IMR-90 (cell line): ENCODE measurements around the gene KRTAP20-2. TPM values are rescaled to one million over a fixed set of nuclear protein-coding genes. Genes with fewer than 3 reads are reported as not detected.

Source experiments
- ATAC-seq: fragments of 200-7000 bp; cut with Tn5 transposase; 2 replicates; pipeline ENCODE4 v1.9.1; 2020; ENCODE audit warnings: low read depth, mild to moderate bottlenecking, moderate library complexity
- BruUV-seq: library from RNA; stranded (reverse); fragments of 400-500 nt; replicated peaks from 2 replicates; lab custom pipeline; 2021; lab: Mats Ljungman, UMichigan
- CTCF ChIA-PET: fragments of 300-600 bp; formaldehyde crosslinking; extraction: SDS; loops from one replicate; lab custom pipeline; 2021; ENCODE audit warnings: antibody characterized with exemption; lab: Yijun Ruan, JAX
- POLR2A ChIA-PET: fragments of 300-600 bp; sonication (Branson Sonifier 250); formaldehyde crosslinking; loops from one replicate; lab custom pipeline; 2022; ENCODE audit warnings: antibody characterized with exemption; ENCODE audit not compliant: unreplicated experiment; lab: Charles Lee
- DNase-seq: peaks from one replicate; pipeline ENCODE4 v3.0.0; 2013
- H2AFZ ChIP-seq: replicated peaks from 2 replicates; pipeline ENCODE3; 2013; ENCODE audit warnings: low read length, mild to moderate bottlenecking; ENCODE audit not compliant: poor library complexity
- H2AK5ac ChIP-seq: 2 replicates; pipeline ENCODE4 v1.6.1; 2013; ENCODE audit warnings: low read depth, low read length, inconsistent platforms
- H2AK9ac ChIP-seq: replicated peaks from 2 replicates; pipeline ENCODE3; 2013; ENCODE audit warnings: mild to moderate bottlenecking, low read depth, low read length, moderate library complexity; ENCODE audit not compliant: poor library complexity
- H2BK120ac ChIP-seq: 2 replicates; pipeline ENCODE4 v1.6.1; 2013; ENCODE audit warnings: low read depth, low read length, inconsistent platforms
- H2BK15ac ChIP-seq: 3 replicates; pipeline ENCODE4 v1.6.1; 2013; ENCODE audit warnings: low read depth, low read length, inconsistent platforms
- H2BK20ac ChIP-seq: 2 replicates; pipeline ENCODE4 v1.6.1; 2013; ENCODE audit warnings: low read depth, mild to moderate bottlenecking, inconsistent platforms, low read length, moderate library complexity
- H2BK5ac ChIP-seq: 2 replicates; pipeline ENCODE4 v1.6.1; 2013; ENCODE audit warnings: mild to moderate bottlenecking, low read depth, low read length, inconsistent platforms; ENCODE audit not compliant: poor library complexity, severe bottlenecking
- H3K14ac ChIP-seq: replicated peaks from 2 replicates; pipeline ENCODE4 v1.6.1; 2013; ENCODE audit warnings: low read depth, low read length, inconsistent platforms
- H3K18ac ChIP-seq: 2 replicates; pipeline ENCODE4 v1.6.1; 2013; ENCODE audit warnings: low read depth, low read length, control low read depth
- H3K23ac ChIP-seq: 2 replicates; pipeline ENCODE4 v1.6.1; 2013; ENCODE audit warnings: low read depth, low read length, inconsistent platforms
- H3K27ac ChIP-seq: 2 replicates; pipeline ENCODE4 v1.5.1; 2013; ENCODE audit warnings: mild to moderate bottlenecking, control low read depth, low read length; ENCODE audit not compliant: insufficient read depth
- H3K27me3 ChIP-seq: 2 replicates; pipeline ENCODE4 v1.6.1; 2013; ENCODE audit warnings: low read length; ENCODE audit not compliant: control insufficient read depth, insufficient read depth
- H3K36me3 ChIP-seq: 2 replicates; pipeline ENCODE4 v1.6.1; 2013; ENCODE audit warnings: low read length, mixed read lengths; ENCODE audit not compliant: control insufficient read depth, insufficient read depth
- H3K4ac ChIP-seq: 2 replicates; pipeline ENCODE4 v1.6.1; 2013; ENCODE audit warnings: low read depth, low read length, inconsistent platforms
- H3K4me1 ChIP-seq: 2 replicates; pipeline ENCODE4 v1.6.1; 2013; ENCODE audit warnings: low read length, mixed read lengths; ENCODE audit not compliant: control insufficient read depth, insufficient read depth
- H3K4me2 ChIP-seq: 2 replicates; pipeline ENCODE4 v1.6.1; 2013; ENCODE audit warnings: low read depth, mild to moderate bottlenecking, control low read depth, low read length, moderate library complexity
- H3K4me3 ChIP-seq: 2 replicates; pipeline ENCODE4 v1.5.1; 2013; ENCODE audit warnings: low read depth, mild to moderate bottlenecking, control low read depth, low read length, moderate library complexity; ENCODE audit not compliant: insufficient read depth
- H3K56ac ChIP-seq: 2 replicates; pipeline ENCODE4 v1.6.1; 2013; ENCODE audit warnings: low read length, inconsistent platforms; ENCODE audit not compliant: insufficient read depth; ENCODE audit errors: extremely low read depth
- H3K79me1 ChIP-seq, 2 experiments: 2 replicates each; pipeline ENCODE4 v1.6.1; 2013; ENCODE audit warnings: low read length in 2 of 2, inconsistent platforms in 1 of 2, low read depth in 1 of 2
- H3K9ac ChIP-seq: 2 replicates; pipeline ENCODE4 v1.6.1; 2013; ENCODE audit warnings: low read depth, low read length, control low read depth
- H3K9me1 ChIP-seq: 2 replicates; pipeline ENCODE4 v1.6.1; 2013; ENCODE audit warnings: low read length, inconsistent platforms; ENCODE audit not compliant: insufficient read depth
- H3K9me3 ChIP-seq: 2 replicates; pipeline ENCODE4 v1.6.1; 2013; ENCODE audit warnings: low read length; ENCODE audit not compliant: control insufficient read depth, insufficient read depth
- H4K20me1 ChIP-seq: 2 replicates; pipeline ENCODE4 v1.6.1; 2013; ENCODE audit warnings: low read length, inconsistent platforms; ENCODE audit not compliant: insufficient read depth
- H4K5ac ChIP-seq: 2 replicates; pipeline ENCODE4 v1.6.1; 2013; ENCODE audit warnings: mild to moderate bottlenecking, low read depth, low read length, control low read depth
- H4K8ac ChIP-seq, 2 experiments: 2 replicates each; pipeline ENCODE4 v1.6.1; 2013; ENCODE audit warnings: low read depth in 2 of 2, low read length in 2 of 2, control low read depth in 1 of 2, inconsistent platforms in 1 of 2
- H4K91ac ChIP-seq: 2 replicates; pipeline ENCODE4 v1.6.1; 2013; ENCODE audit warnings: low read depth, low read length, inconsistent platforms; ENCODE audit not compliant: insufficient read depth
- CEBPB ChIP-seq: IDR thresholded peaks from 2 replicates; pipeline ENCODE4 v1.6.1; 2012; ENCODE audit warnings: low read depth, low read length, improper control_type of control experiment
- CHD1 ChIP-seq: IDR thresholded peaks from 2 replicates; pipeline ENCODE4 v1.6.1; 2012; ENCODE audit warnings: low read depth, low read length, improper control_type of control experiment
- ELK1 ChIP-seq: fragments of 150-350 bp; IDR thresholded peaks from 2 replicates; pipeline ENCODE4 v1.6.1; 2016; ENCODE audit warnings: low read depth, mild to moderate bottlenecking, low read length, moderate library complexity, borderline replicate concordance
- MAFK ChIP-seq: IDR thresholded peaks from 2 replicates; pipeline ENCODE4 v1.6.1; 2012; ENCODE audit warnings: low read depth, low read length, improper control_type of control experiment
- RAD21 ChIP-seq: IDR thresholded peaks from 2 replicates; pipeline ENCODE4 v1.6.1; 2012; ENCODE audit warnings: low read length, improper control_type of control experiment
- RCOR1 ChIP-seq: IDR thresholded peaks from 2 replicates; pipeline ENCODE4 v1.6.1; 2012; ENCODE audit warnings: mild to moderate bottlenecking, low read length, improper control_type of control experiment; ENCODE audit not compliant: insufficient replicate concordance
- SMC3 ChIP-seq: fragments of 150-350 bp; IDR thresholded peaks from 2 replicates; pipeline ENCODE4 v1.6.1; 2016; ENCODE audit warnings: low read depth, mild to moderate bottlenecking, antibody characterized with exemption, low read length, moderate library complexity
- WGBS, 2 experiments: methylation state at CpG; one replicate each; pipeline versions ENCODE4 v1.1.5 to v1.1.7; 2013; ENCODE audit warnings: missing lambda C conversion rate in 2 of 2; ENCODE audit not compliant: insufficient read length in 1 of 2; ENCODE audit errors: extremely low coverage in 2 of 2; 5-methylcytosine and 5-hydroxymethylcytosine counted together
- dilution Hi-C: fragments of 300-500 bp; cut with HindIII; formaldehyde crosslinking; loops from one replicate; pipeline ENCODE4 v1.14.3; 2018; ENCODE audit warnings: low sequenced_read_pairs; ENCODE audit not compliant: unreplicated experiment
- in situ Hi-C: fragments of 300-500 bp; cut with MboI; formaldehyde crosslinking; loops from 3 replicates; pipeline ENCODE4 v1.14.3; 2019; ENCODE audit warnings: low sequenced_read_pairs, inconsistent platforms, mixed read lengths
- intact Hi-C: fragments of 100-400 bp; cut with micrococcal nuclease; formaldehyde crosslinking; loops from 2 replicates; pipeline ENCODE4 v1.10.0; 2022
- polyA plus RNA-seq, 3 experiments: library from polyadenylated mRNA; depleted of rRNA; stranded (reverse); fragments of >200 nt; gene quantifications; 2 replicates each; pipeline ENCODE4 v1.2.3, GENCODE V29; 2012; ENCODE audit warnings: low replicate concordance in 1 of 3
- total RNA-seq: library from RNA; depleted of rRNA; stranded (reverse); fragments of >200 nt; gene quantifications from 2 replicates; pipeline ENCODE4 v1.2.3, GENCODE V29; 2012
- TF ChIP-seq, protein P1 (sequence below): conservative IDR thresholded peaks from 2 replicates; pipeline ENCODE4 v1.5.1; 2012; ENCODE audit warnings: mild to moderate bottlenecking, low read depth, low read length, improper control_type of control experiment

The KRTAP20-2 gene
- total and polyA plus RNA-seq, 2 of the 4 experiments (the other 2 are of a cell fraction), result not detected

- H2AK9ac ChIP-seq, result no peak overlapping the region
- no peaks in the 10 kb centered on the region for H3K79me1 ChIP-seq
- no peak overlapping the region for H3K4ac ChIP-seq
- no peak overlapping the region for H4K5ac ChIP-seq
- WGBS, 2 experiments, result no CpG with 5 or more reads among the region's 2 CpGs
- no peaks in the 10 kb centered on the region for H3K9me1 ChIP-seq
- H3K18ac ChIP-seq, result no peak overlapping the region
- H3K4me1 ChIP-seq, result no peaks in the 10 kb centered on the region
- no peak overlapping the region for H4K91ac ChIP-seq
- H3K27ac ChIP-seq, result no peak overlapping the region
- H2BK5ac ChIP-seq, result no peak overlapping the region
- in situ Hi-C loops, result no loop called here
- H3K4me3 ChIP-seq, result no peak overlapping the region
- H4K20me1 ChIP-seq, result no peaks in the 10 kb centered on the region
- no peak overlapping the region for H2BK120ac ChIP-seq
- intact Hi-C loops, result no loop called here
- no peak overlapping the region for H2BK20ac ChIP-seq
- ChIA-PET CTCF (no interaction called here), POLR2A (no interaction called here)
- H3K56ac ChIP-seq, result no peak overlapping the region
- no peak overlapping the region for H2BK15ac ChIP-seq
- H2AFZ ChIP-seq, result no peak overlapping the region
- H2AK5ac ChIP-seq, result no peak overlapping the region
- ATAC-seq (no peak), DNase-seq (no peak)
- dilution Hi-C loops, result no loop called here
- no peak overlapping the region for H3K9ac ChIP-seq
- H3K23ac ChIP-seq, result no peak overlapping the region
- no peaks in the 10 kb centered on the region for H3K27me3 ChIP-seq
- H3K9me3 ChIP-seq, result peaks cover 16% of the 10 kb centered on the region
- no peak overlapping the region for H4K8ac ChIP-seq
- BruUV-seq, result no TSS peak
- H3K4me2 ChIP-seq, result no peak overlapping the region
- TF ChIP-seq ELK1, result no peak
- no peak for TF ChIP-seq CEBPB
- TF ChIP-seq, protein P1, sequence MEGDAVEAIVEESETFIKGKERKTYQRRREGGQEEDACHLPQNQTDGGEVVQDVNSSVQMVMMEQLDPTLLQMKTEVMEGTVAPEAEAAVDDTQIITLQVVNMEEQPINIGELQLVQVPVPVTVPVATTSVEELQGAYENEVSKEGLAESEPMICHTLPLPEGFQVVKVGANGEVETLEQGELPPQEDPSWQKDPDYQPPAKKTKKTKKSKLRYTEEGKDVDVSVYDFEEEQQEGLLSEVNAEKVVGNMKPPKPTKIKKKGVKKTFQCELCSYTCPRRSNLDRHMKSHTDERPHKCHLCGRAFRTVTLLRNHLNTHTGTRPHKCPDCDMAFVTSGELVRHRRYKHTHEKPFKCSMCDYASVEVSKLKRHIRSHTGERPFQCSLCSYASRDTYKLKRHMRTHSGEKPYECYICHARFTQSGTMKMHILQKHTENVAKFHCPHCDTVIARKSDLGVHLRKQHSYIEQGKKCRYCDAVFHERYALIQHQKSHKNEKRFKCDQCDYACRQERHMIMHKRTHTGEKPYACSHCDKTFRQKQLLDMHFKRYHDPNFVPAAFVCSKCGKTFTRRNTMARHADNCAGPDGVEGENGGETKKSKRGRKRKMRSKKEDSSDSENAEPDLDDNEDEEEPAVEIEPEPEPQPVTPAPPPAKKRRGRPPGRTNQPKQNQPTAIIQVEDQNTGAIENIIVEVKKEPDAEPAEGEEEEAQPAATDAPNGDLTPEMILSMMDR, result no peak
- no peak for TF ChIP-seq RCOR1
- no peak for TF ChIP-seq RAD21
- no peak for TF ChIP-seq MAFK
- TF ChIP-seq CHD1, result no peak
- TF ChIP-seq SMC3, result no peak
- H3K14ac ChIP-seq, result no peak overlapping the region
- no peaks in the 10 kb centered on the region for H3K36me3 ChIP-seq
Measured at GRCh38 chr21:30605968-30606367, 29.0 kb upstream of the KRTAP20-2 start.
